HG03175 (cell line): ENCODE data around the gene CCKAR.

Experiments
- ATAC-seq: cut with Tn5 transposase; IDR thresholded peaks from one replicate; pipeline ENCODE4 v1.9.1; 2021; ENCODE audit warnings: mild to moderate bottlenecking, moderate library complexity; ENCODE audit not compliant: unreplicated experiment

CCKAR gene

GRCh38 chr4:26491449-26492170 lies 1.3 kb upstream of the CCKAR start:
- no peak for ATAC-seq

DNA sequence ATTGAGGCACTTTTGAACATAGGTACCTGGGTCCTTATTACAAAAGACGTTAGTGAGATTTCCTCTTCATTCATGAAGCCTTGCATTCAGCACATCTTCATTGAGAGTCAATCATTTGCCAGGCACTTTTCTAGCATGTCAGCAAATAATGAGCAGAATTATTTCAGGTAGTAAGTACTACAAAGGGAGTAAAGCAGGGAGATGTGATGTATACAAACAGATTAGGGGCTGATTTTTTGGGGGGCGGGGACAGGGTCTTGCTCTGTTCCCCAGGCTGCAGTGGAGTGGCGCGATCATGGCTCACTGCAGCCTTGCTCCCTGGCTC lies 638 bp upstream of the CCKAR start:
- no peak for ATAC-seq

DNA sequence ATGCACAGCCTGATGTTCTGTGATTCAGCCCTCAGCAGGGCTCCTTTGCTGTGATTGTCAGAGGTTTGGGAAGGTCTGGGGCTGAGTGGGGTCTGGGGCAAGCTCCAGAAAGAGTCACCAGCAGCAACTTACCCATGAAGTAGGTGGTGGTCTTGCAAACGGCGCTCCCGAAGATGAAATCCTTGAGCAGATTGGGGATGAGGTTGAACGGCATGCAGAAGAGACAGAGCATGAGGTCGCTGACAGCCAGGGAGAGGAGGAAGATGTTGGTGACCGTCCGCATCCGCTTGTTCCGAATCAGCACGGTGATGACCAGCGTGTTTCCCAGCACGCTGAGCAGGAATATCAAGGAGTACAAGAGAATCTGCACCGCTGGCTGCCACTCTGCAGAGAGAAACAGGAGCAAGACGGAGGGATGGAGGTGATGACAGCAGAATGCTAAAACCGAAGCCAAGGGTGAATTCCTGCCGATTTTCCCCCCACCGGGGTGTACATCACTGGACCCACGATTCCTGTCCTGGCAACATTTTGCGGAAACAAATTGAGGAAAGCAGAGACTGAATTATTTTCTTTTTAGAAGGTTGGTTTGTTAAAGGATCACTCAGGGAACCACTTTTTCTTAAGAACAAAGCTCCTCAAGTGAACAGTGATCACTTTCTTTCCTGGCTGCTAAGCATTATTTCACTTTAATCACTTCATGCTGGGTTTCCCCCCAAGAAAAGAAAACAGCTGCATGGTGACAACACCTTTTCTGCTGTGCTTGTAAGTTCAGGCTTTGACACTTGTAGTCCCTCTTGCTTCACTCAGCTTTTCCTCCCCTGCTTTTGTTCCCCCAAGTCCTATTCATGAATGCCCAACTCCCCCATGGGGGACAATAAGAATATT lies 941 bp downstream of the CCKAR start:
- no peak for ATAC-seq

- no peak for ATAC-seq
Observed at GRCh38 chr4:26485684-26486083, 4.6 kb downstream of the CCKAR start.

- no peak for ATAC-seq
Observed at GRCh38 chr4:26484516-26484915, 5.8 kb downstream of the CCKAR start.

DNA sequence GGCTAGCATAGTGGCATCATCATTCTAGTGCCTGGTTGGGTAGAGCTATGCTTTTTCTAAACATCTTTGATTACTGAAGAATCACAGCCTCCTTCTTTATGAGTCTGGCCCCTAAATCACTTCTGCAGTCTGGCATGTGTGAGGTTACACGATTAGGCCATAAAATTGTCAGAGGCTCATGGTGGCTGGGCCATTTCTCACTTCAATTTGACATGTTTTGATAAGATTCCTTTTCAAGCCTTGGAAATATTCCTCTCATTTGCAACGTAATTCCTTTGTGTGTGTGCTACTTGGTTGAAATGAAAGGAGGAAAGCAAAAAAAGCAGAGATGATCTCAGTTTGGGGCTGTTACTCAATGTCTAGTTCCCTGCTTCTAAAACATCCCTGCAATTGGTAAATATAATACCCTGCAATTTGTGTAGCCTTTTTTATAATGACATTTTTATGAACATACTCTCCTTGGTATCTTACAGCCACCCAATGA lies 6.2 kb downstream of the CCKAR start:
- no peak for ATAC-seq

DNA sequence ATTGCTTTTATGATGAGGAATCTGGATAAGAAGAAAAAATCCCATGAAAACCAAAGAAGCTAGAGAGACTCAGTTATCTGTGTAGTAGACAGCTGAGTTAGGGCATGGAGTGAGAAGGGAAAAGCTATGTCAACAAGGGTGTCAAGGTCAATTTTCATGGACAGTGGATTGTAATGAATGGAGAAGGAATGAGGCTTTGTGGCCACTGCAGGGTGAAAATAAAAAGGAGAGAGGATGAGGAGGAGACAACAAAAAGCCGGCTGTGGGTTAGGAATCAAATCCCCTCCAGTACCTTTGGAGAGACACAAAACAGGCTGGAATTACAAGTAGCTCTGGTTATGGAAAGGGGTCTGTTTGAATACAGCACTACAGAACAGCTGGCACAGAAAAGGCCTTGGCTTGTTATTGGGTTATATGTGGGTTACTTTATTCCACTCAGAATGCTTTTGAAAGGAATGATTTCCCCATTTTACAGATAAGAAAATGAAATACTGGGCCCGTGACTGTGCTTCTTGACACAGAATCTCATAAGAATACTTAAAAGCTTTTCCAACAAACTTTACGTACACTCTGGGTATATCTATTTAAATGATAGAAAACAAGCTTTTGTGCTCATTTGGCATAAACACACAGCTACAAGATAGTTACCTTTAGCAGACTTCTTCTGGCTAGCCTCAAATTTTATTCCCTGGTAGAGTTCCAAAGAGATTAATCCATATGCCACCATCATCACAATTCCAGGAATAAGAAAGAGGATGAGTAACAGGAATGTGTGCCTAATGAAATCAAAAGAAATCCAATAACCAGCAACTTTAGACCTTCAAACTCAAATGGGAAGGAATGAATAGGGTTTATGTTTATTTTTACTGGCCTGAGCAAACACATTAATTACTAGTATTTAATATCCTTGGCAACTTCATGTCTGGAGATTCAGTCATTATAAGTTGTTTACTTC lies 7.5 kb downstream of the CCKAR start:
- ATAC-seq: no peak

- no peak for ATAC-seq
Observed at GRCh38 chr4:26478330-26478729, 12.0 kb downstream of the CCKAR start.

GRCh38 chr4:26476545-26476944 lies 13.7 kb downstream of the CCKAR start:
- no peak for ATAC-seq

DNA sequence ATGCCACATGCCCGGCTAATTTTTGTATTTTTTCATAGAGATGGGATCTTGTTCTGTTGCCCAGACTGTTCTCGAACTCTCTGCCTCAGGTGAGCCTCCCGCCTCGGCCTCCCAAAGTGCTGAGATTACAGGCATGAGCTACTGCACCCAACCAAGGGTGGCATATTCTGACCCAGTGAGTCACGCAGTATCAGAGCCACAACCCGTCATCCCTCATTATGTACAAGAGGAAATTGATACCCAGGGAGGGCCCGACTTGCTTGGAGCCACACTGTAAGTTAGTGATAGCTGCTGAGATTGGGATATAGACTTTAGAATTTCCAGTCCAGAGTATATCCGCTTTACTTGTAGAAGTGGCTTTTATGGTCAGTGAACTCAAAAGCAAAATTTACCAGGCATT lies 14.6 kb downstream of the CCKAR start:
- no peak for ATAC-seq

GRCh38 chr4:26474551-26474950 lies 15.7 kb downstream of the CCKAR start:
- no peak for ATAC-seq

DNA sequence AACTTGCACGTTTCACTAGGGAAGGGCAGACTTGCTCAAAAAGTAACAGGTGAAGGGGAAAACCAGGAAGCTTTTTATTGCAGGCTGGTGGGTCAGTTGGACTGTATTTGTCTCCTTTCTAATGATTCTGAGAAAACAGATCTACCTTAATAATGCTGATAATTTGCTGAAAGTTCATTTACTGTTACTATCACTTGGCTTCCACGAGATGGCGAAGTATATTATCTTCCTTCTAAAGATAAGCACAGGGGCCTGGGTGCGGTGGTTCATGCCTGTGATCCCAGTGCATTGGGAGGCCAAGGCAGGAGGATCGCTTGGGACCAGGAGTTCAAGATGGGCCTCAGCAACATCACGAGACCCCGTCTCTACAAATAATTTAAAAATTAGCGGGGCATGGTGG lies 16.4 kb downstream of the CCKAR start:
- ATAC-seq: no peak

DNA sequence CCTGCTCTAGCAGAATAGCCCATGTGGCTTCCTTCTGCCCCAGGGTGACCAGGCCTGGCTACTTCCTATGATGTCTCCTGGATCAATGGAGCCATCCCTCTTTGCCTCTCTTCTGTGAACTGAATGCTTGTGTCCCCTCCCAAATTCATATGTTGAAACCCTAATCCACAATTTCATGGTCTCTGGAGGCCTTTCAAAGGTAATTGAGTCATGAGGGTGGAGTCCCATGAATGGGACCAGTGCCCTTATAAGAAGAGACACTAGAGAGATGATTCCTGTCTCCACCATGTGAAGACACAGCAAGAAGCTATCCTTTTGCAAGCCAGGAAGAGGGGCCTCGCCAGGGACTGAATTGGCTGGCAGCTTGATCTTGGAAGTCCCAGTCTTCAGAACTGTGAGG lies 18.4 kb downstream of the CCKAR start:
- ATAC-seq: no peak

DNA sequence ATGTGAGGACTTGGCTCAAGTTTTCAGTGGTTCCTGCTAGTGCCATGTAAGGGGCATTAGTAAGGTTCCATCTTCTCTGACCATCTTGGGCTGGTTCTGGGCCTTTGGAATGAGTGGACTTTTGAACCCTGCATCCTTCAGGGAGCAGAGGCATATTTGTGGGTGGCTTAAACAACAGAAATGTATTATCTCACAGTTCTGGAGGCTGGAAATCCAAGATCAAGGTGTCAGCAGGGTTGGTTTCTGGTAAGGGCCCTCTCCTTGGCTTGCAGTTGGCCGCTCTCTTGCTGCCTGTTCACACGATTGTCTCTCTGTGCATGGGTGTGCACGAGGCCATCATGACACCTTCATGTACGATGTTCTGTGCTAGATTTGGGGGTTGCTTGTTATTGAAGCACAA lies 21.3 kb downstream of the CCKAR start:
- no peak for ATAC-seq

GRCh38 chr4:26468283-26468949 lies 21.9 kb downstream of the CCKAR start:
- no peak for ATAC-seq

DNA sequence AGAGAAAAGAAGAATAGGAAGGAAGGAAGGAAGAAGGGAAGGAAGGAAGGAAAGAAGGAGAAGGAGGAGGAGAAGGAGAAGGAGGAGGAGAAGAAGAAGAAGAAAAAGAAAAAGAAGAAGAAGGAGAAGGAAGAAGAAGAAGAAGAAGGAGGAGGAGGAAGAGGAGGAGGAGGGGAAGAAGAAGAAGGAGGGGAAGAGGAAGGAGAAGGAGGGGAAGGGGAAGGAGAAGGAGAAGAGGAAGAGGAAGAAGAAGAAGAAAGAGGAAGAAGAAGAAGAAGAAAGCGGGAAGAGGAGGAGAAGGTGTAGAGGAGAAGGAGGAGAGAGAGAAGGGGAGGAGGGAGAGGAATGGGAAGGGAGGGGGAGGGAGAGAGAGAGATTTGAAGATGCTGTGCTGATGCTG lies 22.6 kb downstream of the CCKAR start:
- no peak for ATAC-seq

GRCh38 chr4:26466578-26467270 lies 23.6 kb downstream of the CCKAR start:
- no peak for ATAC-seq

- ATAC-seq: no peak
Observed at GRCh38 chr4:26464420-26465095, 25.7 kb downstream of the CCKAR start.

DNA sequence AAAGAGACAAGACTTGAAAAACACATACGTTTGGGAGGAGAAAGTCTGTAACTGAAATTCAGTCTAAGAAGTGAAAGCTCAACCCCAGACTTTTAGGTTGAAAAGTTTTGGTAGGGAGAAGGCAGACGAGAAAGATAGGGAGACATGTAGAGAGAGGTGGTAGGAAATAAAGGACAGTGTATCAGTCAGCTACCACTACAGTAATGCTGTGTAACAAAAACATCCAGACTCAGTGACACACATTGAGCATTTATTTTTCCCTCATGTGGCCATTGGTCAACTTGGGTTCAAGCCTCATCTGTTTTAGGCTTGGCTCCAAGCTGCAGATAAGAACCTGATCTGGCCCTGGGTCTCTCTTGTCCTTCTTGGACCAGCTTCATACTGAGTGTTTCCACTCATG lies 26.9 kb downstream of the CCKAR start:
- no peak for ATAC-seq
